Superior temporal gyrus (tissue), 1 donor: ENCODE data around the gene TESMIN.

Experiments used
- DNase-seq: peaks from one replicate; pipeline ENCODE4 v3.0.0-alpha.2; 2016; ENCODE audit errors: extremely low spot score

Gene TESMIN

GRCh38 chr11:68661014-68661413, 90.3 kb downstream of the TESMIN start:
- no peak for DNase-seq

- no peak for DNase-seq
Measured at GRCh38 chr11:68660066-68660810, 91.1 kb downstream of the TESMIN start.

- DNase-seq: peak; percentile 18
Measured at GRCh38 chr11:68659158-68659921, 92.0 kb downstream of the TESMIN start.

- no peak for DNase-seq
Measured at GRCh38 chr11:68658661-68659060, 92.7 kb downstream of the TESMIN start.

GRCh38 chr11:68658097-68658496, 93.2 kb downstream of the TESMIN start:
- no peak for DNase-seq
